GM19397 (cell line): ENCODE data around the gene MTAP.

Experiments
- ATAC-seq: cut with Tn5 transposase; IDR thresholded peaks from one replicate; pipeline ENCODE4 v1.9.1; 2021; ENCODE audit warnings: mild to moderate bottlenecking, moderate library complexity; ENCODE audit not compliant: unreplicated experiment

Gene MTAP

DNA sequence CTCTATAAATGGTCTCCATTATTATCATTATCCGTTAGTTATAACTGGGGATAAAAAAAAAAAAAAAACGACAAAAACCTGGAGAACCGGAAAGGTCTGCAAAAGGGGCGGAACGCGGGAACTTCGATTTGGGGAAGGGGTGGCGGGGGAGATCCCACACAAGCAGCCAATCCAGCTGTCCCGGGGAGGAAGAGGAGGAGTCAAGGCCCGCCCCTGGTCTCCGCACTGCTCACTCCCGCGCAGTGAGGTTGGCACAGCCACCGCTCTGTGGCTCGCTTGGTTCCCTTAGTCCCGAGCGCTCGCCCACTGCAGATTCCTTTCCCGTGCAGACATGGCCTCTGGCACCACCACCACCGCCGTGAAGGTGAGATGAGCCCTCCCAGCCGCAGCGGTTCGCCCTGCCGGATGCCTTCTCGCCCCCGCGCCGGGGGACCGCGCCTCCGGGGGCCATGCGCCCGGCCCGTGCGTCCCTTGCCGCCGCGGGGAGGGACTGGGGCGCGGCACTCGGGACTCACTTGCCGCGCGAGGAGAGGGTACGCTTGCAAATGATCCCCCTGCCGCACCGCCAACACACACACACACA is at the start of gene MTAP:
TSS of gene MTAP (plus strand) at position 219 of the 583 bp plus-strand sequence. CDS start at position 332, 113 bp downstream.
- peak; percentile 94 for ATAC-seq

DNA sequence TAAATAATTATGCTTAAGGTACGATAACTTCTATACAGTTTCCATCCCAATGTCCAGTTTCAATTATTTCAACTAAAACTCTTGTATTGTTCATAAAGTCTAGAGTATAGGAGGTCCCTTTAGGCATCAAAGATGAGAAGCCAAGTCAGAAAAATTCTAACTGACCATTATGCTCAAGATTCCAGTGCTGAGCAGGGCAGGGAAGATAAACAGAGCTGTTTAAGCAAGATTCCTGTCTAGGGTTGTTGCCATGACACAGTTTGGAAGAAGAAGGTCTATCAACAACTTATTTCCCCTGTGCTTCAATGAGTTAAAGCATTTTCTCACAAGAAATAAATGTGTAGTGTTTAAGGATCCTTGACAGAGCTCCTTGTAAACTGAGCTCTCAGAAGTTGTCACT is 48.9 kb upstream of the MTAP start:
- ATAC-seq = no peak

DNA sequence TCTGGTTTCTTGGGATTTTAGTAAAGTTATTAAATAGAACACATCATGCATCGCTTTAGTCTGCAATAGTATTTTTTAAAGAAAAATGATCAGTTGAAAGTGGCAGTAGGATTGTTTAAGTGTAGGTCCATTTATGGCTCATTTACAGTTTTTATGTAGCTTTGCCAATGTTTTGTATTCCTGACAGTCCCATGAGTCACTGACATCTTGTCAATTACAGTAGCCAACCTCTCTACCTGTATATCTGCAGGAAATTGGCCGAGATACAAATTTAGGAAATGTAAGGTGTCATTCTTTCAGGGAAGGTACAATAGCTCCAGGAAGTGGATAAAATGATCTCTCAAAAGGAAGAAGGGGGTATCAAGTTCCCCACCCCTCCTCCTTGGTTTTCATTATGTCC is 47.7 kb upstream of the MTAP start:
- no peak for ATAC-seq

DNA sequence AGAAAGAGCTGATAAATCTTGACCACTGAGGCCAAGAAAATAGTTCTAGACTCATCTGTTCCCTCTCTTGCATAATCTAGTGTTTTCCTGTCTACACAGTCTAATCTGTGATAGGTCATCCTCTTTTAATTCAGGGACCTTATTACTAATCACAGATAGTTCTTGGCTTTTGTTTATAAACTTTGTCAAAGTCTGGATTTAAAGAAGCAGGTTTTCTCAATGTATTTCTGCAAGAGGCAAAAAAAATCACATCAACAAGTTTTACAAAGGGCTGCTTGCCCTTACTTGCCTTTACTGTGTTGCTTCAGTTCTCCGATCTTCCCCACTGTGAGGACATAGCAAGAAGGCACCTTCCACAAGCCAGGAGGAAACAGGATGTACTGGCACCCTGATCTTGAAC is 43.9 kb upstream of the MTAP start:
- no peak for ATAC-seq

DNA sequence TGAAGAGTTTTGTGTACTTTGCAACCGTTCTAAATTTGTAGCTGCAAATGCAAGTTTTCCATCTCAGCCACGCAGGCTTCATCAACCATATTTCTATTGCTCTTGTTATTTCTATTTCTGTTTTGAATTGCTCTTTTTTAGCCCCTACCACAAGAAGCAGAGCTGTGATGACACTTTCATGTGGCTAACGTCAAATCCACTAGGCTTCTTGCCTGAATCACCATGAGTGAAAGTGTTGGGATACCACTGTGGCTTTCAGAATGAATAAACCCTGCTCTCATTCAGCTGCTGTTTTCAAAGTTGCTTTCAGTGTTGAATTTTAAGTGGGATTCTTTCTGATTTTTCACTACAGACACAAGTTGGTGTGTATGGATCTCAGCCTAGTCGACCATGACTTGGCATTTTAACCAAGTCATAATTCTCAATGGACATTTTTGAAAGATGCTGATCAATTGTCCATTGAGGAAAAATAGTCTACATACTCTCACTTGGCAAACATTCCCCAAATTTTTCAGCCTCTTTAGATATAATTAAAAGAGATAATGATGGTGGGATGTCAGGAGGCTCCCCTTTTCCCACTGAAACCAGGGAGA is 41.0 kb upstream of the MTAP start:
- peak; percentile 89 for ATAC-seq

DNA sequence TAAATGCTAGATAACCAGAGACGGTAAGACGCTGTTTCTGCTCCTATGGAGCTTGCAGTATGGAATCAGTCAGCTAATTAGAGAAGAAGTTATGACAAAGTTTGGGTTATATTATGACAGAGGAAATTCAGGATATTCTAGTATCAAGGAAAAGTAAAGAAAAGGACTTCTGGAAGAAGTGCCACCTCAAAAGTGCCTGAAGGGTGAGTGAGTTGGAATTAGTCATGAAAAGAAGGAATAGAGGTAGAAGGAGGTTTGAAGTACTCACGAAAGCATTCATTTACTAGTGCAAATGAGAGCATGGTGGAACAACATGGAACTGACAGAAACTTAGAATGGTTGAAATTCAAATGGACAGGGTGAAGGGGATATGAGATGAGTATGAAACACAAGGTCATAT is 40.4 kb upstream of the MTAP start:
- ATAC-seq = no peak

DNA sequence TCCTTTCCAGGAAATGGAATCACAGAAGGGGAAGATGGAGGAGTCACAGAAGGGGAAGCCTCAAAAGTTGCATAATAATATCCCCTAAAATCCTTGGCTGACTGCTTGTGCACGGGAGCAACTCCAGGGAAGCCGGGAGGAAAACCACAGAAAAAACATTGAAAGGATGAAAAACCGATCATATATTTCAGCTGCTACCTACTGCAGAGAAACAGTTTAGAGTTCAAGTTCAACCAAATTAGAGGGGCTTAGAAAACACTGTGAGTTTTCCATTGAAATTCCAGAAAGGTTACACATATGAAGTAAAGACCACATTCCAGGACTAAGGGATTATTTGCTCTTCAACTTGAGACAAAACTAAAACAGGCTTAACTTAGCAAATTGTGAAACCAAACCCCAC is 37.6 kb upstream of the MTAP start:
- ATAC-seq = no peak

DNA sequence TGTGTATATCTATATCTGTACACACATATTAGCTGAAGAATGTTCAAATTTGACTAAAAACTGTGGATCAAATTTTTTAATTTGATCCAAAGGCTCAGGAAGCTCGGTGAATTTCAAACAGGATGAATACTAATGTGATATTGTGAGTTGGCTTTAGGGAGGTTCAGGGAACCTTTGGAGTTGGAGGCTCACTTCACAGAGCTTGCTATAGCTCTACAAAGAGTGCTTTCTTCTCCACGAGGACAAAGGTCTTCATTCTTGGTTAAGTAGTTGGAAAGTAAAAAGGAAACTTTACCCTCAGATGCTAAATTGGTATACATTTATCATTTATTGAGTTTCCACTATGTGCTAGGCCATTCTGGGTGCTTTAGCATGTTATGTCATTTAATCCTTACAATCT is 36.3 kb upstream of the MTAP start:
- ATAC-seq = no peak

DNA sequence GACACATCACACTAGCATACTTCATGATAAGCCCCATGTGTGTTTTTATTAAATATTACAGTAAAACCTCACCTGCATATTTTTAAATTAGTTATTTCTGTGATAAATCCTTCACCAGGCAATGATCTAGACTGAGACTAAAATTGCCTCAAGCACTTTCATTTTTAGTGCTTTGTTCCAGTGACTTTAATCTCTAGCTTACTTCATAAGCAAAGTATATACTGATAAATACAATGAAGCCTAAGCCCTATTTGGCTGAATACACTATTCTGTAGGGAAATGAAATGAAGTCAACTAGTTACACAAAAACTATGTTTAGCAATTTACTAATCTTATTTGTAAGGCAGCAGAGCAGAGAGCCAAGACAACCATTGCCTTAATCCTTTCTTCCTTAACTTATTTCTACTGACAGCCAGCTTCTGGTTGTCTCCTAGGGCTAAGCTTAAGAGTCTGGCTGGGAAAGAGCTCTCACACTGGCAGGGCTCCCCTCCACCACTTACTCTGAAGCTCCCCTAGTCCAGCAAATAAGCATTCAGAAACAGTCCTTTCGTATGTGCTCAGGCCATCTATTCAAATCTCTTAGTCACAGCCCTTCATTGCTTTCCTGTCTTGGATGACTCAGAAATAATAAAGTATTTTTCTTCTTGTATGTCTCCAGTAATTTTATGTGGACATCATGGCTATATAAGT is 31.4 kb upstream of the MTAP start:
- ATAC-seq = no peak

DNA sequence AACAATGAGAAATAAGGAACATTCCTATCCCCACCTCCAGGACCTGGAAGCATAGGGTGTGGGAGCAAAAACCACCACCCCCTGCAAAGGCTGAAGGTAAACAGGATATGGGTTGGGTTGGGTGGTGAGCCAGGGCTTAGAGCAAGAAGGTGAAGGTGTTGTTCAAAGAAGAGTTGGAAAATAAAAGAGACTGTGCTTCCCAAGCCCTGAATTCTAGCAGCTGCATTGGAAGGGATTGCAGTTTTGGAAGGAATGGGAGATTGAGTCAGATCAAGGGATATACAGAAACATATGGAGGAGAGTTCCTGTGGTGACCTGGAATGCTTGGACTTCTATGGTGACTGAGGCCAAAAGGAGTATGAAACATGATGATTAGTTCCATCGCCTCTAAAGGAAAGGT is 24.7 kb upstream of the MTAP start:
- no peak for ATAC-seq

DNA sequence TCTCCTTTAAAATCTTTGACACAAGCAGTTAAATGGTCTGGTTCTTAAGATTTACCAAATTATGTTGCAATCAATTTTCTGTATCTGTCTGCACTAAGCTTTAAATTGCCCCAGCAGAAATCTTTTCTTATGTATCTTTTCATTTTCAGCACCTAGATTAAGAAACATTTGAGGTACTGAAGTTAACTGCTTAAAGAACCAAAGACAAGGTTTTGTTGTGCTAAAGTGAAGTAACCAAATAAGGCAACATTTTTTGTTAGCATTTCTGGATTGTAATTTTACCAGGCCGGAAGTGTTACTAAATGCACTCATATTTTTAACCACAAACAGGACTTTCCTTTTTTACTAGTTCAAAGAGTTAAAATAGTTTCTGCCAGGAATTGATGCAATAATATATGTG is 24.1 kb upstream of the MTAP start:
- no peak for ATAC-seq

DNA sequence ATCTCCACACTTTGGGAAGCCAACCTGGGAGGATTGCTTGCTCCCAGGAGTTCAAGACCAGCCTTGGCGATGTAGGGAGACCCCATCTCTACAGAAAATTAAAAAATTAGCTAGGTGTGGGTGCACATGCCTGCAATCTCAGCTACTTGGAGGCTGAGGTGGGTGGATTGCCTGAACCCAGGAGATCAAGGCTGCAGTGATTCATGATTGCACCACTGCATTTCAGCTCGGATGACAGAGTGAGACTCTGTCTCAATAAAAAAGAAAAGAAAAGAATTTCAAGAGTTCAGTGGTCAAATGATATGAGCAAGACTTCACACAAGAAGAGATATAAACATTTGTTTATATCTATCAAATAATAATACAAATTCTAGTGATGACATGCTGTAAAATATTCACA is 23.0 kb upstream of the MTAP start:
- no peak for ATAC-seq

DNA sequence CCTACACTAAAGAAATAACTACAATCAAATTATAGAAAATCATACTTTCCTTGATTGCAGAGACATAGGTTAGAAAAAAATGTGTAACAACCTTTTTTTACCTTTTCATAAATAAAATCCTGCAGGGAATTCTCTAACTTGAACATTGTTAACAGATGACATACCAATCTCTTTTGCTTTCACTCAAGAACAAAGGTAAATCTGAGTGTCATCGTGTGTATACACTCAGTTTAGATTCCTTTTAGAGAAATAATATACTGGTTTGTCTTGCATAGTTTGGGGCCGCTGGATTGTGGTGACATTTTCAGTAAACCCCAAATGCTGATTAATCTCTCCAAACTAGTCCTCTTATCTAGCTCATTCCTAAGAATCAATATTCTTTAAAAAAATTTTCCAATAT is 20.8 kb upstream of the MTAP start:
- ATAC-seq = no peak

DNA sequence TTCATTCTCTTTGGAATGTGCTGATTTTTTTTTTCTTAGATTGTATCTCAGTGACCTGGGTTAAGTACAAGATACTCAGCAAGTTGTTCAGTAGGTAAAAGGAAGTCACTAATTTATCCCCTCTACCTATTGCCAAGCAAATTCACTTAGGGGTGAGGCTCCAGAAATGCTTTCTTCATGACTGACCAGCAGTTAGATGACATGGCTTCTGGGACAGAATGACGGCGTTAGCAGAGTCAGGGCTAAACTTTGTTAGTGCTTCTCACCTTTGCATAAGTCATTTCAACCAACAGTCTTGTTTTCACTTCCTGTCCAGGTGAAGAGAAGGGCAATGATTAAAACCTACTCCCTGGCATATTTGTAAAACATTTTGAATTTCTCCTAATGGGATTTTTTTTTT is 20.2 kb upstream of the MTAP start:
- no peak for ATAC-seq

DNA sequence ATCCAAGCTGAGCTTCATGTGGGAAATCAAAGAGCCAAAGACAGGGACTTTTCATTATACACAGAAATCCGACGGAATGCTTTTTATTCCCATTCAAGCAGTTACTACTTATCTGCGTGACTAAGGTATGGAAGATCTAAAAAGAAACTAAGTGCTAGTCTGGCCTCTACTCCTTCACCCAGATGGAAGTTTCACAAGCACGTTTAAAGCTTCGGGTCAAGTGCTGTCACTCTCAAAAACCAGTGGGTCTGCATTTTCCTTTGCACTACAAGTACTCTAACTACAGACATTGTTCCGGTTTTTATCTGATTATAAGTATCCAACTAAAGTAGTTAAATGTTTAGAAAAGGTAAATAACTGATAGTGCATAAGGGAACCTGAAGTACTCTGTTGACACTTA is 13.7 kb upstream of the MTAP start:
- no peak for ATAC-seq

DNA sequence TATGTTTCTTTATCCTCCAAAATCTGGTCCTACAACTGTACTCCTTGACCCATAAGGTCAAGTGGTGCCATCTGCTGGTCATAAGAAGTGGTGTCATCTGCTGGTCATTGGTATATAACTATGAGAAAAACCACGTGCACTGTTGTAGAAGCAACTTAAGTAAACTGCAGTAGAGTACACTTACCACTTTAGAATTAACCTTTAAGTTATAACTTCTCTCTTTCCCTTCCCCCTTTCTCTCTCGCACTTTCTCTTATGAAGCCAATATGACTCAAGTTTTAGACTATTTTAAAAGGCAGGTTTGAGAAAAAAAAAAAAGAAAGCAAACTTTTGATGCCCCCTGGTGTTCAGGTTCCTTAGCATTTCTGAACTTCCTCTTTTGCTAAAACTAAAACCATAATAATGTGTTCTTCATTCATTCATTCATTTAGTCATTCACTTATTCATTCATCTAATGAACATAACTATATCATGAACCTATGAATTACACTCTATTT is 12.8 kb upstream of the MTAP start:
- ATAC-seq = peak; percentile 91

DNA sequence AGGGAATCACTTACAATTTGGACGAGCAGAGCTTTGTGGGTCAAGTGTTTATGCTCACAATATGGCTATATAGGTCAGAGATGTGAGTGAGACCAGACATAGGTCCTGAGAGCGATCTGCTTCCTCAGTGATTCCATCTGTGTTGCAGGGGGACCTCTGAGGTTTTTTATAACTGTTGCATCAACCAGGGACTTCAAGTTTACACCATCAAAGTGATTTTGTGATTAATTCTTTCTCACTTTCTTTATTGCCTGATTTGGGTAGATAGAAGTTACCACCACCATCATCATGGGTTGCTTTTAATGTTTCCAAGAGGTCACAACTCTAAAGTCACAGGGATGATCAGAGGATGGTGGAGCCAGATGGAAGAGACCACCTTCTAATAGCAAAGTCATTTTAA is 7.0 kb upstream of the MTAP start:
- no peak for ATAC-seq

DNA sequence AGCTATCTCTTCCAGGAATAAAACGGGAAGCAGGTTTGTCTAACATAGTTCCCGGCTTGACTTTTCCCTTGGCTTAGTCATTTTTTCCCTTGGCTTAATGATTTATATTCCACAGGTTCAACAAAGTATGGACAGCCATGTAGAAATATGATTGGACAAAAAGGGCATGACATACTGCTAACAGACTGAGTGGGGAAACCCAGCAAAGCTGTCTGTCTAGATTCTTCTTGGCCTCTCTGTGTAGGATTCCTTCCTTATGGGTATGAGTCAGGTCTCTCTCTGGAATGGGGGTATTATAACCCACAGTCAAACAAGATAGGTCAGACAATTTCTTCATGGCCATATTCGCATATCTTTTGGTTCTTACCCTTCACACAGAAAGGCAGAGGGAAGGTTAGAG is 5.7 kb upstream of the MTAP start:
- ATAC-seq = no peak

DNA sequence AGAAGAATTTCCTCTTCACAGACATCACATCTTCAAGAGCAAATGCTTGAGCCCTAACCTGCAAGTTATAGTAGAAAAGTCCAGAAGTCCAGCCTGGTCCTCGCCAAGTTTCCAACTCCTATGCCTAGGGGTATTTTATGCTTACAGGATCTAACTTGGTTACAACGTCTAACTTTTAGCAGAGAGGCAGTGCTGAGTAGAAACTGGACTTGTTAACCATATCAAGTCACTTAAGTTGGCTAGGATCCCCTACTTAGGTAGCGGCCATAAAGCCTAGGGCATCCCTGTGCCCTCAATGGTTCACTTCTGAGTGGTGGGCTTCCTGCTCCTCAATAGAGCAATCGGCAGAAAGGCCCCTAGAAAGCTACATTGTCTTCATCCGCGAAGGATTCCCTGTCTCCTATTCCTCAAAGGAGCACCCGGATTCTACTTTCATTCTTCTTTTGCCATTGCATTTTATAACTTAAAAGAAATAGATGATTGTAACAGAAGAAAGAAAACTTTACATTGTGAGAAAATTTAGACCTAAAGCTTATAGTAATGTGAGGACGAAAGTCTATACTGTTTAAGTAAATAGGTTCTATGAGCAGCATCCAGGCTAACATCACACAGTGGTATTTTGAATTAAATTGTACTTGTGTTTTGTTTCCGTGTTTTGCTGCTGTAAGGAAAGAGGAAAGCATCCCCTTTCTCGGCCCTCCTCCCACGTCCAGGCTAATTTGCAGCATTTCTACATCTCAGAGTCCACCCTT is 1.3 kb upstream of the MTAP start:
- ATAC-seq = no peak

DNA sequence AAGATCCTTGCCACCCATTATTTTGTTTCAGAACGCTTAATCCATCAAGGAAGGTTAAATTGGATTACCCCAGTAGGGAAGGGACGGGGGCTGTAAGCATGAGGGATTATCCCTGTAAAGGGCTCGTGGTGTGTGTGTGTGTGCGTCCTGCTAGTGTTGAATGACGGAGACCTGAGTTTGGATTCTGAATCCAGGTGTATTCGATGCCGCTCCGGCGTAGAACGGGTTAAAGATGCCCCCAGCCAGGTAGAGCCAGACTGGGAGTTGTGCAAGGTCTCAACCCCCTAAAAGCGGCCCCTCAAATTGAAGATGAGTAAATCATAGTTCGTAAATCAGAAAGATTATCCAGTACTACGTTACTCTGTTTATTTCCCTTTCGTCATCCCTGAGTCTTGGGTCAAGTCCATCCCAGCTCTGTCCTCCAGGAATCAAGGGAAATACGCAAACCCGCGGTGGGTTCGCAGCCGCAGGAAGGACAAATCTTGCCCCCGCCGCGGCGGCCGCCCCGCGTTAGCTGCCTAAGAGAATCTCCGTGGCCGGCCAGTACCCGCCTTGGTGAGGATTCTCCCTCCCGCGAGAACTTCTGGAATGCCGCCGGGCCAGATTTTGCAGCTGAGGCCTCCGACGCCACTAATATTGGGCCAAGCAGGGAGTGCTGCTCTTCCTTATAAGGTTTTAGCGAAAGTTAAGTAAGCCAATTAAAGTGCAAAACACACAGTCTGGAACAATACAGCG is 586 bp upstream of the MTAP start:
- peak; percentile 14 for ATAC-seq

DNA sequence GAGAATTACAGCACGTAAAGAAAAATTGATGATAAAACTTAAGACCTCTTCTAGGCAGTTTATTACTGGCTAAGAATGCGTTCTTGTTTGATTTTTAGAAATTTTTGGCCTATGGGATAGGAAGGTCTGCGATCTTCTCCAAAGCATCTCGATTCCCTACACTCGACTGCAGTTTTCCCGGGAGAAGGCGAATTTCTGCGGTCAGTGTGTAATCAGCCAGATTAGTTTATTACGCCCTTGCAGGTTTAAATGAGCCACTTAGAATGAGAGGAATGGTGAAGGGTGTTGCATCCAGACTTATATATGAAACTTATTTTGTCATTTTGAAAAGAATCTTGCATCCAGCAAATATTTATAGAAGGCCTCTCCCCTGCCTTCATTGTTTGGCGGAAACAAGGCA is 1.2 kb downstream of the MTAP start:
- no peak for ATAC-seq
